HL-60/S4 treated with retinoic acid at 250 ng/mL for 4 days and 3 days (cell line): ENCODE results near the gene CFAP221.
"Not testable (repeated sequence)": the region's sequence is repeated elsewhere in the genome, so short reads cannot be mapped to it uniquely, and the experiment has no call there.

Experiments
- in situ Hi-C: fragments of 300-500 bp; cut with MboI; formaldehyde crosslinking; loops from 2 replicates; pipeline ENCODE4 v1.7.0; 2022; ENCODE audit warnings: low sequenced_read_pairs

CFAP221 gene

DNA sequence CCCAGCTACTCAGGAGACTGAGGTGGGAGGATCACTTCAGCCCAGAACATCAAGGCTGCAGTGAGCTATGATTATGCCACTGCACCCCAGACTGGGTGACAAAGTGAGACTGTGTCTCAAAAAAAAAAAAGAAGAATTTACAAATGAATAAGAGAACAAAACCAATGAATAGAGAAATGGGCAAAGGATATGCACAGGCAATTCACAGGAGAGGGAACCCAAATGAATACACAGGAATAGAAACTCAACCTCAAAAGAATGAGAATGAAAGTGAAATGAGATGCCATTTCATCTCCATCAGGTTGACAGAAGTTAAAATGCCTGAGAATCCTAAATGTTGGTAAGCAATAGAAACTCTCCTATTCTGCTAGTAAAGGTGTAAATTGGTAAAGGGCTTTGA lies 40.2 kb downstream of the CFAP221 start:
- in situ Hi-C loops: no loop called here

DNA sequence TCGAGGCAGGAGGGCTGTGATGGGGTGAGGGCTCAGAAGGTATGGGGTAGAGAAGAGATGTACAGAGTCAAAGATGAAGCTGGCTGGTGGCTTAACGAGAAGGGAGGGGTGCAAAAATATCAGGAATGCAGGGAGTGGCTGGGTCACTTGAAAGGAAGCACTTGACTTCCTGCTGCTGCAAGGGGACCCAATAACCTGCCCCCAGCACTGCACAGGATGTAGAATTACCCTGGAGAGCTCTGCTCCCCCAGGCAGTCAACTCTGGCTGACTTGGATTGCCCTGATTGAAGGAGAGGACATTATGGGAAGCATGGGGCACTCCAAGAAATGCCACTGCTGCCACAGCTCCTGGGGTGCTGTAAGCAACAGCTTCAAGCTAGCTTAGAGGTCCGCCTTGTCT lies 41.8 kb downstream of the CFAP221 start:
- in situ Hi-C loops: no loop called here

DNA sequence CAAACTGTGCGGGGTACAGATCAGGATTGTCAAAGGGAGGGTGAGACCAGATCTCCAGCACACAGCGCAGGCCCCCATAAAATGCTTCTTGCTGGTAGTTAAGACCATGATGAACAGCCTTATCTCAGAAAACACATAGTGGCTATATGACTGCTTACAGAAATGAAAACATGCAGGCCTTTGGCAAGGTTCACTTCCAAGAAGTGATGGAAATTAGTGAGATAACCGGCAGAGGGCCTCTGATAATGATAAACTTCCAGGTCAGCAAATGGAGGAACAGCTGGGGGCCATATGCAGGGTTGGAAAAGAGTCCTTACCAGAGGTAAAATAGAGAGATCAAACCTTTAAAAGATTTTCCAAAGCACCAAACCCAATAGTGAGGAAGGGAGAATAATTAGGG lies 46.6 kb downstream of the CFAP221 start:
- in situ Hi-C loops: no loop called here

DNA sequence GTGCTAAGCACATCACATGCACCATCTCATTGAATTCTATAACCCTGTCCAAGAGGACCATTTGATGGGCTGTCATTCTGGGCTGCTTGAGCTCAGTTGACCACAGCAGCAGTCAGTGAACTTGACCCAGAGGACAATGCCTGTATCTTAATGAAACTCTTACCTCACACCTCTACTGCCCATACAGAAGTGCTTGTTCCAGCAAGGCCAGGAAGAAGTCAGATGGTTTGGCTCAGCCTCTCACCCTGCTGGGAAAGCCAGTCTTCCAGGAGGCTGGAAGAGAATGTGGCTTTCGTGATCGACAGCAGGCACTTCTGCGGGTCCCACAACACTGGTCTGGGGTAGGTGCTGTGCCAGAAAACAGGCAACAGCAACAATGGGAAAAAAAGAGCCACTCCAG lies 47.3 kb downstream of the CFAP221 start:
- in situ Hi-C loops: no loop called here

DNA sequence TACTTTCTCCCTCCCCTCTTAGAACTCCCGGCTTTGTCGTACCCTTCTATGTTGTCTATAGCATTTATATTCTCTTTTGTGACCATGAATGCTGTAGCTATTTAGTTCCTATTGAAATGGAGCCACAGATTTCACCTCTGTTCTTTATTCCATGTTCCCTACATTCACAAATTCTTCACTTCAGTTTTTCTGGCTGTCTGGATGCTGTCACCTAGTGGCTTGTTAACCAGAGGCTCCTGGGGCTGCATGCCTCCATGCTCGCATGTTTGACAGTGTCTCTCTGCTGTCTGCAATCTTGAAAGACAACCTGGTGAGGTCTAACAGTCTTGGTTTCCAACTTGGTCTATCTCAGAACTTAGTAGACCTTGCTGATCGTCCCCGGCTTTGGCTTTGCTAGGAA lies 48.2 kb downstream of the CFAP221 start:
- in situ Hi-C loops: no loop called here

DNA sequence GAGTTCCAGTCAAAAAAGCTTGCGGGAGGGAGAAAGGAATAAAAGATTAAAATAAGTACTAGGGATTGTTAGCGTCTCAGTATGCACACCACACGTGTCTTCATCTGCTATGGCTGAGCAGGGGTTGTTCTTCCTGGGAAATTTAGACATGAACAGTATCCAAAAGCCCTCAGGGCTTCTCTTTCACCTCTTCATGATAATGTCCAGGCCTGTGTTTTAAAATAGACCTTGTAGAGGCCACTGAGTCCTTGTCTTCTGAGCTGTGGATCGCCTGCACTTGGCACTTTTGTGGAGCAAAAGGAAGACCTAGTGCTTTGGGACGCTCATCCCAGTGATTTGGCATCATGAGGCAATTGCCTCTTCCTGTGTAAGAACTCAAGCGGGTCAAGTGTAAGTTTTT lies 52.4 kb downstream of the CFAP221 start:
- in situ Hi-C loops: no loop called here

DNA sequence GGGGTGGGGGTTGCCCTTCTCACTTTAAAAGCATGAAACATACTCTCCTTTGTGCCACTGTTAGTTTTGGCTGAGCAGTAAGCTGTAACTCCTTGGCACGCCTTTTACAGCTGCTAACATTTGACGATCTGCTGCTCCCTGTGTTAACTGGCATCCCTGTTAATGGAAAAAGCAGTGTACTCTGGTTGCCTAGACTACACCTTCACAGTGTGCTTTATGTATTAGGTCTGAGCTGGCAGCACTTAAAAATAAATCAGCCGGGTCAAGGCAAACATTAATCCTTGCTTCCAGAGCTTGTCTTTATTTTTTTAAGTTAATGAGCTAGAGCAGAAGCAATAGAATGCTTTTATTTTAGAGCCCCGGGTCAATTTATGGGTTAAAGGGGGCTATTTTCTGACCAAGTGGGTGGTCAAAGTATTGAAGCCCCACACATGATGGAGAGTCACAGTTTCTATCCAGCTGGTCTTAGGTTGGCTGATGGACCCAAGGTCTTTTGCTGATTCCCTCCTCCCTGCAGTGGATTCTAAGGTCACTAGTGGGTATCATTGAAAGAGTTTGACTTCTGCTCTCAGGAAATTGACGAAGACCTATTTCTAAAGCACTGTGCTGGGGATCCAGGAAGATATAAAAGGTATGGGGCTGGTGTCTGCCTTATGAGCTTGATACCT lies 54.5 kb downstream of the CFAP221 start:
- in situ Hi-C loops: no loop called here

DNA sequence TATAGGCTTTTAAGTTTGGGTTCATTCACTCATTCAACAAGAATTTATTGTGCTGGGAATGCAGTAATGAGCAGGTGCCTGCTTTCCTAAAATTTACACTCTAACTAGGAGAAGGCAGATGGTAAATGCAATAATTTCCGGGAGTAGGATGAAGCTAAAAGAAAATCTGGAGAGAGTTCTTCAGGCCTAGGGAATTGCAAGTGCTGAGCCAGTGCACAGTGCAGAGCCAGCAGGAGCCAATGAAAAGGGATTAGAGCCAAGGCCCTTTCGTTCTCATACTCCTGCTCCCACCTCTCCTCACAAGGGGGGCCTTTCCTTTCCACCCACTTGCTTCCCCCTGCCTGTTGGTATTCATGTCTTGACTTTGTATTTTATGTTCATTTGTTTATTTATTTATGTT lies 55.1 kb downstream of the CFAP221 start:
- in situ Hi-C loops: no loop called here

DNA sequence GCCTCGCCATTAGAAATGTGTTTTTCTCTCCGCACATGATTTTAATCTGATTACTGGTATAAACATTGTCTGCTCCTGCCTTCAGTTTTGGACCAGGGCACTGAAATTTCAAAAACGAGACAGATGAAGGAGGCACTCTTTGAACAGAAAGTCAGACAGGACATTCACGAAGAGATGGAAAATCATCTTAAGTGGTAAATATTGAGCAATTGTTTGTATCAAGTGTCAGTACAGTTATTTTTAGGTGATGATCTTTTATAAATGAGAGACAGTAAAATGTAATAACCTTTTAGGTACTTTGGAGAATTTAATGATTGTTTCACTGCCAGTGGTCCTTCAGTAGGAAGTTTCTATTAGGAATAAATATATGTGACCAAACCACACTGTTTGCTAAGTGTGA lies 60.8 kb downstream of the CFAP221 start:
- in situ Hi-C loops: no loop called here

DNA sequence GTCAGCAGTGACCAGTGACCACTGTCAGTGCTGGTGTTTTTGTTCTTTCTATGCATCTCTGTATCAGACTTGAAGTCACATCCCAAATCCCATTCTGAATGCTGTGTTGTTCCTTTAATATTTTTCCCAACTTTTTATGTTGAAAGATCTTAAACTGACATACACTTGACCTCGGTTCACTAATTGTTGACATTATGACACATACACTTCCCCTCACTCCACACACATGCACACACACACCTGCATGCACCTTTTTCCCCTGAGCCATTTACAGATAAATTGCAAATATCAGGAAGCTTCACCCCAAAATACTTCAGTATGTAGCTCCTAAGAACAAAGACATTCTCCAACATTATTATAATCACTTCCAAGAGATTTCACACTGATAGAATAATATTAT lies 62.4 kb downstream of the CFAP221 start:
- in situ Hi-C loops: no loop called here

DNA sequence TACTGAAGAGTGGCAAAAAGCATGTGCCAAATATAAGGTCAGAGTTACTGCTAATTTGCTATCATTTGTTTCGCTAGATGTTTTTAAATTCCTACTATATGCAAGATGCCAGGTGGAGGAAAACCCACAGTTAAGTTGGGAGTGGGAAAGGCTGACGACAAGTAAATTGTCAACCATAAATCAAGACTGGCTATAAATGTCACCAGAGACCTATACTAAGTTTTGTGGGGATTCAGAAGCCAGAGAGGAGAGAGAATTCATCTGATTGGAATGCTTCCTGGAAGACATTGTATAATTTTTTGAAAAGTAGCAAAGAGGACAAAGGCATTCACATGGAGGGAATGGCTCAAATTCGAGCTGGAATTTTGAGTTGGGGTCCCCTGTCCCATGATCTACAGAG lies 64.3 kb downstream of the CFAP221 start:
- in situ Hi-C loops: no loop called here

DNA sequence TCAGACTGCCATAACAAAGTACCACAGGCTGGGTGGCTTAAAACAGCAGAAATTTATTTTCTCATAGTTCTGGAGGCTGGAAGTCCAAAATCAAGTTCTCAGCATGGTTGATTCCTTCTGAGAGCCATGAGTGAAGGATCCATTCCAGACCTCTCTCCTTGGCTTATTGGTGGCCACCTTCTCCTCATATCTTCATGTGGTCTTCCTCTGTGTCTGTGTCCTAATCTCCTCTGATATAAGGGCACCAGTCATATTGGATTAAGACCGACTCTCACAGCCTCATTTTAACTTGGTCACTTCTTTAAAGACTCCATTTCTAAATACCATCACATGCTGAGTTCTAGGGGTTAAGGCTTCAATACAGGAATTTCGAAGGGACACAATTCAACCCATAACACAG lies 65.1 kb downstream of the CFAP221 start:
- in situ Hi-C loops: no loop called here

DNA sequence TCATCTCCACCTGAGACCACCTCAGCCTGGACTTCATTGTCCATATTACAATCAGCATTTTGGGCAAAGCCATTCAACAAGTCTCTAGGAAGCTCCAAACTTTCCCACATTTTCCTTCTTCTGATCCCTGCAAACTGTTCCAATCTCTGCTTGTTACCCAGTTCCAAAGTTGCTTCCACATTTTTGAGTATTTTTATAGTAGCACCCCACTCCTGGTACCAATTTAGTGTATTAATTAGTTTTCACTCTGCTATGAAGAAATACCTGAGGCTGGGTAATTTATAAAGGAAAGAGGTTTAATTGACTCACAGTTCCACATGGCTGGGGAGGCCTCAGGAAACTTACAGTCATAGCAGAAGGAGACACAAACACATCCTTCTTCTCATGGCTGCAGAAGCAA lies 69.9 kb downstream of the CFAP221 start:
- in situ Hi-C loops: not testable (repeated sequence)

DNA sequence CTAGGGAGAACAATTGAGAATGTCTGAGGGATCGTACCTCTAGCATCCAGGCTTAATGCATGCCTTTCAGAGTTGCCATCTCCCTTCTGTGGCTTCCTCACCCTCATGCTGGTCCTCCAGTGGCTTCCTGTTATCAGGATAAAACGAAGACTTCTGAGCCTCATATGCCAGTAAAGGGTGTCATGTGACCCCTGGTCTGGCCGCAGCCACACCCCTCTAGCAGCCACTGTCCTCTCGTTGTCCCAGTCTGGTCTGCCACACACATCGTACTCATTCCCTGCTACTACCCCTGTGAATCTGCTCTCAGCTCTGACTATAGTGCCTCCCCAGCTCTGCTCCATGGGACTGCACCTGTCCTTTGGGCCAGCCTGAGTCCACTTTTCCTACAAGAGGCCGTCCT lies 72.2 kb downstream of the CFAP221 start:
- in situ Hi-C loops: no loop called here

DNA sequence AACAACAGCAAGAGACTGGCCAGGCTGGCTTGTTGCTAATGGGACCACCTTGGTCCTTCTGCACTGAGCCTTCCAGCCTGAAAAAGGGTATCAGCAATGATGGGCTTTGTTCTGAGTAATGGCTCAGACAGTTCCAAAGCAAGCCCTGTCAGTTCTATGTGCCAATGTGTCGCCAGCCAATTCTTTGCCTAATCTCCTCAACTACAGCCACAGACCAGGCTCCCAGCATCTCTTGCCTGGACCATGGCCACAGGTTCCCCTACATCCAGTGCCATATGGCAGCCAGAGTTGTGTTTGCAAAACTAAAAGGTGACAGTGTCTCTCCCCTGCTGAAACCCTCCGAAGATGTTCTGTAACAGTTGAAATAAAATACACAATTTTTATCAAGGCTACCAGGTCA lies 73.2 kb downstream of the CFAP221 start:
- in situ Hi-C loops: no loop called here

DNA sequence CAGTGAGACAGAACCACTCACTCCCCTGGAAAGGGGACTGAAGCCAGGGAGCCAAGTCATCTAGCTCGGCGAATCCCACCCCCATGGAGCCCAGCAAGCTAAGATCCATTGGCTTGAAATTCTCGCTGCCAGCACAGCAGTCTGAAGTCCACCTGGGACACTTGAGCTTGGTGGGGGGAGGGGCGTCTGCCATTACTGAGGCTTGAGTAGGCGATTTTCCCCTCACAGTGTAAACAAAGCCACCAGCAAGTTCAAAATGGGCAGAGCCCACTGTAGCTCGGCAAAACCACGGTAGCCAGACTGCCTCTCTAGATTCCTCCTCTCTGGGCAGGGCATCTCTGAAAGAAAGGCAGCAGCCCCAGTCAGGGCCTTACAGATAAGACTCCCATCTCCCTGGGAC lies 74.5 kb downstream of the CFAP221 start:
- in situ Hi-C loops: not testable (repeated sequence)

DNA sequence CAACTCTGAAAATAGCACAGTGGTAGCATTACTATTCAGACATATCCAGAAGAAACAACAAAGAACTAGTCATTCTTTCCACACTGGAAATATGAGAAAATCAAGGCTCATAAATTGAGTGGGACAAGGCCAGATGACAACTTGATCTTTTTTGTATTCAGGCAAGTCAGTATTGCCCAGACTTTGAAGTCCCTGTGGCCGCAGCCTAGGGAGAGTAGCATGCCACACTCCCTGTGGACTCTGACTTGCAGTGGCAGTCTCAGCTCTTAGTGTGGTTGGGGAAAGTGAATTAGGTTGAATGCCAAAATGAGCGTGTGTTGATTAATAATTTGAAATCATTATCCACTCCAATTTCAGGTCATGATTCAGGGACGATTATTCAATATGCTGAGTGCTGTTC lies 81.0 kb downstream of the CFAP221 start:
- in situ Hi-C loops: no loop called here

DNA sequence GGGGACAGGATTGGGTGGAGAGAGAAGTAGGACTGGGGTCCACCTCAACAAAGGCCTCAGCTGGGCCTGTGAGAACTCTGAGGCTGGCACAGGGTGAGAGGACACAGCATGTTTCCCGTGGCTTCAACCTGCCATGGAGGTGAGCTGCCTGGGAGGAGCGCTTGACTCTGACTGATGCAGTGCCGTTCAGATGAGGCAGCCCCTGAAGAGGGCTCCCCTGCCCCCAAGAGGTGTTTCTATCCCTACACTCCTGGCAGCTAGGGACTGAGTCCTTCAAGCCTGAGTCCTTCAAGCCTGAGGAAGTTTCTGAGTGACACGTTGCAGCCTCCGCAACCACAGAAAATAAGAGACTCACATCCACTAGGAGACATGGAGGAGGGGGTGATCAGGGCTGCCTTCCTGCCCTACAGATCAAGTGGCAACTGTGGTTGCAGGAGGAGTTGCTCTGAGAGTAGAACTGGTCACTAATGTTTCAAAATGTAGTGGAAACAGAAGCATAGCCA lies 85.1 kb downstream of the CFAP221 start:
- in situ Hi-C loops: no loop called here

DNA sequence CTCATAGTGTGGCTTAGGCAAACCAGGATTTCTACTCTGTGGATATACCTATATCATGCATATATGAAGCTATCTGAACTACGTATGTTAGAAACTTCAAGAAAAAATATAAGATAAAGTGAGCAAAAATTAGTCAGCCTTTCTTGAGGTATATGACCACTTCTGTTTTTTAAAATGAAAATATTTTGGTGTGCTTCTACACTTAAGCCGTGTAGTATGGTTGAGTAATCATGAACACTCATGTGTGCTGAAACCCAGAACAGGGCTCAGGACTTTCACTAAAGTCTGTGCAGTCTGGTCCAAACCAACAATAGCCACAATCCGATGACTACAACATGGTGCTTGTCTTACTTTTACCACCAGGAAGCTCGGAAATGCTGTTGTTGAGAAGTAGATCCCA lies 85.9 kb downstream of the CFAP221 start:
- in situ Hi-C loops: no loop called here

DNA sequence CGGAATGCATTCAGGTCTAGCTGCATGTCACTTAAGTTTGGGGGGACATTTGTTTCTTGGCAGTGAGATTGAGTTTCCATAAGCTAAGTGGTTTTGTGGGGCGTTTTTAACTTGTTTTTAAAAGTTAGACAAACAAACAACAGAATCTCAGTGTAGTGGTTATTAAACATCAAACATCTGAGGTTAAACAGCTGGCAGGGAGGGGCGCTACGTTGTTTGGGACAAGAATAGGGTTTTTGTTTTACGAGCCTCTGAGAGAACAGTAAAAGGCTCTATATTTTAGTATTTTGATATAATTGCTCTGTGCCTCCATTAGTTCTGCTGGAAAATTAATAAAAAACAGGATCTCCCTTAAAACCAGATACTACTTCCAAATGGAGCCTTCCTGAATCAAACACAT lies 93.1 kb downstream of the CFAP221 start:
- in situ Hi-C loops: no loop called here

DNA sequence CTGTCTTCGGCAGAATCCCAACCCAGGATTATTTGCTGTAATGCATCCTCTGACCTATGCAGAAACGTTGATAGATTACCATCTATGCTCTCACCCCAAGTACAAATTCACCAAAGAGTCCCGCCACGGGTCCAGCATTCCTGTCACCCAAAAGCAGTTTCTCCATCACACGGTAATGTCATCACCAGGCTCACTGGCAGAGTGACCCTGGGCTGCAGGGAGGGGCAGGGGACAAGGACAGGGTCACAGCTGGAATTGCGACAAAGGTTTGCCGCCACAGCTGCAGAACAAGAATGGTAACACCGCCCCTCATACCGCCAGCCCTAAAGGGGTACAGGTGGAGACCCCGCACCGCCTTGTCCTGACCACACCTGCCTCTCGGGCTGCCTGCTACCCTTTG lies 94.0 kb downstream of the CFAP221 start:
- in situ Hi-C loops: no loop called here

DNA sequence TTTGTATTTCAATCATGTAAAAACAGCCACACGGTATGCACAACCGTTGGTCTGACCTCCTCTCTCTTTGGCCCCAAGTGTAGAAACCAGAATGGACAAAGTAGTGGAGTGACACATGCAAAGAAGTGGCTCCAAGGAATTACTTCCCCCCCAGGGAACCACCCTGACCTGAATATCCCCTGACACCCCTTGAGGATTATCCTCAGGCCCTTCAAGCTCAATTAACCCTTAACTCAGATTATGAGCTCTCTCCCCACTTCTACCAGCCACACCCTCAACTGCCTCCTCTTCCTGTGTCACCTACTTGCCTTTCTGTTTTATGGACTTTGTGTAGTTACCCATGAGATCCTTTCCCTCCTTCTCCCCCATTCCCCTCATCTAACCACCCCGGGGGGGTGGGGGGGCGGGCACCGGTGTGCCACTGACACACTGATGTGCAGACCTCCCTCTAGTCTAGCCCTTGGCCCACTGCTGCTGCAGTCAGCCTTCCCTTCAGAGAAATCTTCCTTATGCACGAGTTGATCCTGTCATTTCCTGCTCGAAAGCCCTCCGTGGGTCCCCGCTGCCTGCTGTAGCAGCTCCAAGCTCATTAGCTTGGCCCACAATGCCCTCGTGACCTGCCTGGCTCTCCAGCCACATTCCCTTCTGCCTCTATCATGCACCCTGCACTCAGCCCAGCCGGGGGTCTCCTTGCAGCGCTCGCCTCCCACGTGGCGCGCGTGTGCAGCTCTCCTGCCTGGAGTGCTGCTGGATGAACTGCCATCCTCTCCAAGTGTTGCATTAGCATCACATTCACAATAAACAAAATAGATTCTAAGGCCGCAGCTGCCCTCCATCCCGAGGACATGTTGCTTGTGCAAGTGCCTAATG lies 94.7 kb downstream of the CFAP221 start:
- in situ Hi-C loops: no loop called here
